NB4 (cell line): ENCODE data around the gene PITRM1.

Experiments used
- DNase-seq: peaks from one replicate; pipeline ENCODE4 v3.0.0; 2010; ENCODE audit warnings: low read depth
- H3K4me3 ChIP-seq: one replicate; pipeline ENCODE4 v1.5.1; 2011; ENCODE audit warnings: mild to moderate bottlenecking, low read depth, low read length, moderate library complexity
- MYC ChIP-seq: IDR thresholded peaks from 2 replicates; pipeline ENCODE4 v1.6.1; 2011; ENCODE audit warnings: low read depth, low read length
- POLR2A ChIP-seq: IDR thresholded peaks from 2 replicates; pipeline ENCODE4 v1.6.1; 2011; ENCODE audit warnings: mild to moderate bottlenecking; ENCODE audit not compliant: insufficient read length; ENCODE audit errors: extremely low read depth
- TF ChIP-seq, protein P1 (sequence below): IDR thresholded peaks from one replicate; pipeline ENCODE4 v1.5.1; 2012; ENCODE audit warnings: low read depth, low read length
- TF ChIP-seq, protein P2 (sequence below): IDR thresholded peaks from 2 replicates; pipeline ENCODE4 v1.6.1; 2011; ENCODE audit warnings: low read depth, low read length

PITRM1 gene

DNA sequence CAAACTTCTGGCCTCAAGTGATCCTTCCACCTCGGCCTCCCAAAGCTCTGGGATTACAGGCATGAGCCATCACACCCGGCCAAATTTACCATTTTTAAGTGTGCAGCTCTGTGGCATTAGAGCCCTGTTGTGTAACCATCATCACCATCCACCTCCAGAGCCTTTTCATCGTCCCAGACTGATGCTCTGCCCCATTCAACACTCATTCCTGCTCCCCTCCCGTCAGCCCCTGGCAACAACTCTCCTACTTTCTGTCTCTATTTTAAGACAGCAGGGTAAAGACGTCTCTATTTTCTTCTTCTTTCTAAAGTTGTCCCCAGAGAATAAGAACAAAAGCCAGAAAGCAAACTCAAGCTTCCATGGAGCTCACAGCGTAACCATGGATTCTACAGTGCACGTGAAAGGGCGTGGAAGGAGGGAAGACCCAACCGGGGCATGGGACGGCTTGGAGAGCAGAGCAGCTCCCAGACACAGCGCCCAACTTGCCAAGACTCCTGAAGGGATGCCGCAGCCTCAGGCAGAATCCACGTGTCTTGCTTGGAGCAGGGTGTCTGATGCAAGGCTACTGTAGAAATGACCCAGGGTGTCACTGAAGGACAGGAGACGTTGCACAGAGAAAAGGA lies 42.7 kb upstream of the PITRM1 start:
- H3K4me3 ChIP-seq: no peak overlapping the region
- DNase-seq: no peak

DNA sequence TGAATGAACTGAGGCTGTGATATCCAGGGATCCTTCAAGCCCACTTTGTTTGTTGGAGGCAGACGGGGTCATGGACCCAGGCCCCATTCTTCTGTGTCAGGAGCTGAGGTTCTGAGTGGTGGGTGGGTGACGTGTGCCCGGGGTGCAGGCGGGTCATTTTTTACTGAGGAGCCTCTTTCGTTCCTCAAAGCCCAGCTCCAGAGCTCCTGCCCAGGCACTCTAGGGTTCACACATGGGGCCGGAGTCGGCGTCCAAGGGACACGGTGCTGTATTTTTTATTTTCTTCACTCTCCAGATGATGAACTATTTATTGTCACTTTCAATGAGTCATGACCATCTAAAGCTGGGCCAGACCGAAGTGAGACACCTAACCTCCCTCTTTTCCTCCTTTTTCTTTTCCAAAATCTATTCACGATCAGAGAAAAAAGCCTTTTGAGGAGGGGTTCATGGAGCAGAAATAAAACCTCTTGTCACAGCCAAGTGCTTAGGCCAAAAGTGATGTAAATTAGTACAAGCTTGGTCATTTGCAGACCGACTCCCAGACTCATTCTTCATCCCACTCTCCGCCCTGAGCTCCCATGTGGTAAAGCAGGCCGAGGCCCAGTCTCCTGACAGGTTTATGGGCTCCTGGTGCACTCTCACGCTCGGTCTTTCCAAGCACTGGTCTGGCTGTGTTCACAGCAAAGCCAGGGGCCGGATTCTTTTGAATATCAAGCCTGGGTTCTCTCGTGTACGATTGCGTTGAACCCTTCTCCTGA lies 41.4 kb upstream of the PITRM1 start:
- no peak for DNase-seq
- TF ChIP-seq MYC (no peak), POLR2A (no peak)
- TF ChIP-seq, protein P1, sequence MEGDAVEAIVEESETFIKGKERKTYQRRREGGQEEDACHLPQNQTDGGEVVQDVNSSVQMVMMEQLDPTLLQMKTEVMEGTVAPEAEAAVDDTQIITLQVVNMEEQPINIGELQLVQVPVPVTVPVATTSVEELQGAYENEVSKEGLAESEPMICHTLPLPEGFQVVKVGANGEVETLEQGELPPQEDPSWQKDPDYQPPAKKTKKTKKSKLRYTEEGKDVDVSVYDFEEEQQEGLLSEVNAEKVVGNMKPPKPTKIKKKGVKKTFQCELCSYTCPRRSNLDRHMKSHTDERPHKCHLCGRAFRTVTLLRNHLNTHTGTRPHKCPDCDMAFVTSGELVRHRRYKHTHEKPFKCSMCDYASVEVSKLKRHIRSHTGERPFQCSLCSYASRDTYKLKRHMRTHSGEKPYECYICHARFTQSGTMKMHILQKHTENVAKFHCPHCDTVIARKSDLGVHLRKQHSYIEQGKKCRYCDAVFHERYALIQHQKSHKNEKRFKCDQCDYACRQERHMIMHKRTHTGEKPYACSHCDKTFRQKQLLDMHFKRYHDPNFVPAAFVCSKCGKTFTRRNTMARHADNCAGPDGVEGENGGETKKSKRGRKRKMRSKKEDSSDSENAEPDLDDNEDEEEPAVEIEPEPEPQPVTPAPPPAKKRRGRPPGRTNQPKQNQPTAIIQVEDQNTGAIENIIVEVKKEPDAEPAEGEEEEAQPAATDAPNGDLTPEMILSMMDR: no peak
- TF ChIP-seq, protein P2, sequence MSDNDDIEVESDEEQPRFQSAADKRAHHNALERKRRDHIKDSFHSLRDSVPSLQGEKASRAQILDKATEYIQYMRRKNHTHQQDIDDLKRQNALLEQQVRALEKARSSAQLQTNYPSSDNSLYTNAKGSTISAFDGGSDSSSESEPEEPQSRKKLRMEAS: no peak
- no peak overlapping the region for H3K4me3 ChIP-seq

More for the DNA sequence above, 42.7 kb upstream of the PITRM1 start:
- TF ChIP-seq, protein P1: no peak
- TF ChIP-seq MYC (no peak), POLR2A (no peak)
- TF ChIP-seq, protein P2: no peak

DNA sequence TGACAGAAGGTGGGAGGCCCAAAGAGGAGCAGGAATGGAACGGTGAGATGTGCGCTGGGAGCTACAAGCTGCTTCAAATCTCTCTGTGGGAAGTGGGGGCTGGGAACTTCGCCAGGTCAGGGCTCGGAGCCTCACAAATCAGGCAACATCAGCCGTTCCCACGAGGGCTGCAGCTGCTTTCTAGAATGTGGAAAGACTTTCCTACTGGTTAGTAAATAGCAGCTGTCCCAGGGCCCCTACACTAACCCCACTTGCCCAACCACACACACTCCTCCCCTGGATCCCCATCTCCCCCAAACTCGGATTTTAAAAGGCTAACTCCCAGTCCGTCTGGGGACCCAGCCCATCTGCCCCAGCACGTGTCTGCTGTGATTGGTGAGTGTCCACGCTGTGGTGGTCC lies 40.6 kb upstream of the PITRM1 start:
- no peak overlapping the region for H3K4me3 ChIP-seq
- TF ChIP-seq, protein P1: no peak
- TF ChIP-seq, protein P2: no peak
- no peak for TF ChIP-seq POLR2A
- TF ChIP-seq MYC: no peak
- no peak for DNase-seq

DNA sequence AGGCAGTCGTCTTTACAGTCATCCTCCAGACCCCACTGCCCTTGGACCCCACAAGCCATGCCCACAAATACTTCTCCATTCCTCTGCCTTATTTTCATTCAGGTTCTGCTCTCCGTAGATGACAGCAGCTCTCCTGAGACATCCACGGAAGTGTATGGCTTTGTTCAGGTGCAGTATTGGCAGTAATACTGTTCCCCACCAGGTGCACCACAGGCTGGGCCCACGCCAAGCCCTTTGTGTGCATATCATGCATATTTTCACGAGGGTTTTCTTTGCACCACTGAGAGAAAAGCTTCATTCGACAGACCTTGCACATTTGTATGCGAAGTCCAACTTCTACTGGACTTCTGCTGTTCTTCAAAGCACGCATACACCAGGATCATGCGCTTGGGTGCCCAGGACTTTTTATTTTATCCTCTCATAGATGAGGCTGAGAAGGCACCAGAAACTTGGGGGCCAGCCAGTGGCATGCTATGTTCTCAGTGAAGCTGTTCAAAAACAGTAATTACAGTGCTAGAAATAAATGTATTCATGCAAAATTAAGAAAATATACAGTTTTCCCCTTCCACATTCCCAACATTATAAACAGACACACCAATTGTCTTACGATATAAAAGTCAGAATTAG lies 37.8 kb upstream of the PITRM1 start:
- TF ChIP-seq MYC (no peak), POLR2A (no peak)
- TF ChIP-seq, protein P1: no peak
- TF ChIP-seq, protein P2: no peak
- H3K4me3 ChIP-seq: no peak overlapping the region
- no peak for DNase-seq

DNA sequence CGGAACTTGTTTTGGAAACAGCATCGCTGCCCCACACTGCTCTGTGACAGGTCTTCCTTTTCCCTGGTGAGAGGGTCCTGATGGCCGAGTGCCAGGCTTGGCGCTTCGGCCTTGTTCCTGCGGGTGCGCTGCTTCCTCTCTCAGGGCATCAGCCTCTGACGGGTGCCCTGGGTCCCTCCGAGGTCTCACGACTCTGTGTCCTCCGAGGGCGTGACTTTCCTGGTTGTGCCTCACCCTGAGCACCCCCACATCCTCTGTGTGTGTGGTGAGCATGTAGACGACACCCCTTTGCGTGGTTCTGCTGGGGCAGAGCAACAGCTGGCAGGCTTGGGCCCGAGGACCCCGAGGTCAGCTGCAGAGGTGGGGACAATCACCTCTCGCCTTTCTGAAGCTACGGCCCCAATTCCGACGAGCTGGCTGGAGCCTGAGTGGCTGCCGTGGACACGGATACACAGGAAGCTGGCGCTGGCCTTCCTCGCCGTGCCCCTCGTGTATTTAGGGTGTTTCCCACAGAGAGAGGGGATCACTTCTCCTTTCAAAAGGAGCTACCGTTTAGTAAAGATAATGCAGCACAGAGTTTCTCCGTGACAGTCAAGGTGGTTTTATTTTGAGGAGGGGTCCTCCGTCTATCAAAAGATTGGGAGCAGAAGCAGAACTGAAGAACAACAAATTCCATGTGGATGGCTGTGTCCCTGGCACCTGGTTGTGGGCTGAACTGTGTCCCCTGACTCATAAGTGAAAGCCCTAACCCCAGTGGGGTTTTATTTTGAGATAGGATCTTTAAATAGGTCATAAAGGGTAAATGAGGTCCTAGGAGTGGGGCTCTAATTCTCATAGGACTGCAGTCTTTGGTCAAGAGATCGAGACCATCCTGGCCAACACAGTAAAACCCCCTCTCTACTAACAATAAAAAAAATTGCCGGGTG lies 36.2 kb upstream of the PITRM1 start:
- TF ChIP-seq MYC (no peak), POLR2A (no peak)
- TF ChIP-seq, protein P1: no peak
- TF ChIP-seq, protein P2: no peak
- H3K4me3 ChIP-seq: no peak overlapping the region
- no peak for DNase-seq
